ENCODE measurements around the gene CD58.

GRCh38 chr1:116540088-116540487, 30.7 kb downstream of the CD58 start:
- no peak for TF ChIP-seq EZH2 (IDR thresholded peaks at IDR 0.05; ENCODE audit: borderline replicate concordance, low read depth, low read length, poor library complexity, severe bottlenecking)
- TF ChIP-seq CTCF (conservative IDR thresholded peaks at IDR 0.05; ENCODE audit: low read depth, low read length), result no peak

Measured in A673 (cell line).